Measurements from ENCODE around the gene MBOAT7. TPM values are rescaled to one million over a fixed set of nuclear protein-coding genes. Genes with fewer than 3 reads are reported as not detected.

The MBOAT7 gene
- total RNA-seq, 1 donor from 2014 or later = 13.7 TPM

DNA sequence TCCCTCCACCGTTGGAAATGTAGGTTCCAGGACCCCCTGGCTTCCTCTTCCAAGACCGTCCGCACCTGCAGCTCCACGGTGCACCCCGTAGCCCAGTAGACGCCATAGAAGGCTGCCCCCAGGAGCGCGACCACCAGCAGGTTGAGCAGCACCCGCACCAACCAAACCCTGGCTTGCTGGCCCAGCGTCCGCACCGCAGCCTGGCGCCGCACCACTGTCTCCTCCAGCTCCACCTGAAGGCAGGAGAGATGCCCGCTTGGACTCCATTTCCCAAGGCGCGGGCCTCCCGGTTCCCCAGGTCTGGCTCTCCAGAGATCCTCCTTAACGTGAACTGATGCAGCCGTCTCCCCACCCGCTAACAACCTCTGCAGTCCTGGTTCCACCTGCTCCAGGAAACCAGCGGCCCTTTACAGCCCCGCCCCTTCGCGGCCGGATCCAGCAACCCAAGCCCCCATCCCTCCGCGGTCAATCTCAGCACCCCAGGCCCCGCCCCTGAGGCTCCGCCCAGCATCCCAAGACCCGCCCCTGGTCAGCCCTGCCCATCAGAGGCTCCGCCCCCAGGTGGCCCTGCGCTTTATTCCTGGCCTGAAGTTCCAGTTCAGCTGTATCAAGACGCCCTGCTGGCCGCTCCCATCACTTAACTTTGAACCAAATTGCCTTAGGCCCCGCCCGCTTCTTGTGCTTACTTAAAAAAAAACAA is 24.9 kb downstream of the MBOAT7 start:
- no peak for DNase-seq (ENCODE audit: low spot score)

DNA sequence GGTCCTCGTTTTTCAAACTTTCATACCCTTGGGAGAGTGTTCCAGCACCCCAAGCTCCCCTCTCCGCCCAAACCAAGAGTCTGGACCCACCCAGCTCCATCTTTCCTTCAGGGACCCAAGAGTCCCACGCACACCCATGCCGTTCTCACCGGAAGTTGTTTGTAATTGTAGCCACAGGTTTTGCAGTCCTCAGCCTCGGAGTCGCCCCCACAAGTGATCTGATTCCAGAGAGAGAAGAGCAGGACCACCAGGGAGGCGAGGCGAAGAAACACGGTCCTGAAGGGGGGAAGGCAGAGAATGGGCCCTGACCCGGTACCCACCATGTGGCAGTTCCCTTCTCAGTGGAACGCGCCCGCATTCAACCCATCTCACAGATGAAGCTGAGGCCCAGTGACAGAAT is 26.5 kb downstream of the MBOAT7 start:
- no peak for DNase-seq (ENCODE audit: low spot score)

DNA sequence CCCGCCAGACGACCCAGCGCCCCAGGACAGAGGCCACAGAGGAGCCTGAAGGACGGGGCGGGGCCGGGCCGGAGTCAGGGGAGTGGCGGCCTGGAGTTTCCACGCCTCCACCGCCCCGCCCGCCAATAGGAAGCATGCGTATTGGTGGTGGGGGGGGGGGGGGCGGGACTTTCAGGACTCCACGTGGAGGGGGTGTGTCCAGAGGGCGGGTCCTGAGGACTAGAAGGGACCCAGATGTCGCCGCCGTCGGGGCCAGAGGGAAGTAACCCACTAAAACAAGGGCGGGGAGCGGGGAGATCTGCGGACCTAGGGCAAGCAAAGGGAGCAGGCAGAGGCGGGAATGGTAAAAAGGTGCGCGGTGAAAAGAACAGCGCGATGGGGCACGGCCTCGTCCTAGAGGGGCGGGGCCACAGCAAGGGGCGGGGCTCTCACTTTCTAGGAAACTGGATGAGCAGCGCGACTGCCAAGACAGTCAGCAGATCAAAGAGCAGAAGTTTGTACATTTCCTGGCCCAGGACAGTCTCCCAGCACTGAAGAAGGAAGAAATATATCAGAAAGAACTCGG is 27.1 kb downstream of the MBOAT7 start:
- DNase-seq (ENCODE audit: low spot score) = peak; percentile 58

DNA sequence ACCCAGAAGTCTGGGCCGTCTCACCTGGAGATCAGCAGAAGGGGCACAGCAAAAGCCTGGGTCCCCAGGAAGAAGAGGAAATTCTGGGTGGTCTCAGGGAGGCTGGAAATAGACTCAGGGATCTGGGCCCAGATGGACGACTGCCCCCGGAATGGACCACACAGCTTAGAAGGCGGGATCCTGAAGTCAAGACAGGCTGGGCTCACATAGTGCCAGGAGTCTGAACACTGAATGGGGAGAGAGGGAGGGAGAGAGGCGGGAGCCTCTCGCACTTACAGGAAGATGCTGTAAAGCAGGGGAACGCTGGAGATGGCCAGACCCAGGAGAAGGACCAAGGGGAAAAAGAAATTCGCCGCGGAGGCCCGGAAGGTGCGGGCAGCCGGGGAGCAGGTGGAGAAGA is 28.5 kb downstream of the MBOAT7 start:
- no peak for DNase-seq (ENCODE audit: low spot score)

DNA sequence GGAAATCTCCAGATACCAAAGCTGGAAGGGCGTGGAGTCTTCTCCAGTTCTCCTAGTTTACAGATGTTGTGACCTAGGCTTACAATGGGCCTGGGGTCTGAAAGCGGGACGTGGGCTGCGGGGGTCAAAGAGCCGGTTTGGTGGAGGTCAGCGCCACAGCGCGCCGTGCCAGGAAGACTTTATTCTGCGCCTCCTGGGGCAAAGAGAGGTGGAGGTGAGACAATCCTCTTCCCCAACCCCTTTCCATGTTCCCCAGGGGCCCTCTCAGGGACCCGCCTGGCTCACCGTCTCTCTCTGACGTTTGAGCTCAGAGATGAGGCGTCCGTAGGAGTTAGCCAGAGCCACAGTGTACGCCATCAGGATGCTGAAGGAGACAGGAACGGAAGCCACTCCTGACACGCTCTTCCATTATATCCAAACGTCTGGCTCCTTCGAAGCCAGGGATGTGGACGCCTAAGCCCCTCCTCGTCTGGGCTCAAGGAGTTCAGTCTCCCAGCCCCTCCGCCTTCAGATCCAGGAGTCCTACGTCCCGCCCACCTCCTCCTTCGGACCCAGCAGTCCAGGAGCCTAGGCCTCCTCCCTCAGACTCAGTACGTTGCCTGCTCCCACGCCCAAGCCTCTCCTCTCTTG is 29.1 kb downstream of the MBOAT7 start:
- peak; percentile 51 for DNase-seq (ENCODE audit: low spot score)

DNA sequence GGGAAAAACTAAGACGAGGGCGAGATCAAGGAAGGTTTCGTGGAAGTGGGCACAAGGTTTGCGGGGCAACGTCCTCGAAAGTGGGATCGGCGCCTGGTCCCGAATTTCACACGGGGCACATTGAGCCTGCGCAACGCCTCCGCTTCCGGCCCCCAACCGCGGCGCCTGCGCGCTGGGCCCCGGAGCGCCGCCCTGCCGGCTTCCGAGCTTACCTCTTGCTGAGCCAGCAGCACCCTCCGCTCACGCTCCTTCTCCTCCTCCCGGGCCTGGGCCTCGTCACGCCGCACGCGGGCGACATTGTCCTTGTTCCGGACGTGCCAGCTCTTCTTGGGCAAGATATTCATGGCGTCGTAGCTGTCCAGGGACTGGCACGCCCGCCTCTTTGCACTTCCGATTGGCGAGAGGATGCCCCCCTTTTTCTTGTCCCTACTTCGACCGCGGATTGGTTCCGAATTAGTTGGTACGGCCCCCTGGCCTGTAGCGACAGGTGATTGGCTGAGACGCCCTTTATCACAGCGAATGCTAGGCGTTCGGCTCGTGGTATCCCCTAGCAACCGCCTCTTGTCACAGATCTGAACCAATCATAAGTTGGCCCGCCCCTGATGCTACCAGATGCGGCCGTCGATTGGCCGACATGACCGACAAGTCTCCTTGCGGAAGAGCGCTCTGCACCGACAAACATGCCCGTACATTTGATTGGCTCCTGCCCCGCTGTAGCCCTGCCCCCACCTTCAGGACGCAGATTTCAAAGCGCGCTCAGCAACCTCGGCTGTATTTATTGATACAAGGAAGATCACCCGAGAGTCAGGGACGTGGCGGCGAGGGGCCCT is 29.8 kb downstream of the MBOAT7 start, which contains the start of gene LENG1:
LENG1 (minus strand) TSS at position 370 of the 830 bp plus-strand sequence; CDS start at position 344, 26 bp downstream.
- peak; percentile 100 for DNase-seq (ENCODE audit: low spot score)

DNA sequence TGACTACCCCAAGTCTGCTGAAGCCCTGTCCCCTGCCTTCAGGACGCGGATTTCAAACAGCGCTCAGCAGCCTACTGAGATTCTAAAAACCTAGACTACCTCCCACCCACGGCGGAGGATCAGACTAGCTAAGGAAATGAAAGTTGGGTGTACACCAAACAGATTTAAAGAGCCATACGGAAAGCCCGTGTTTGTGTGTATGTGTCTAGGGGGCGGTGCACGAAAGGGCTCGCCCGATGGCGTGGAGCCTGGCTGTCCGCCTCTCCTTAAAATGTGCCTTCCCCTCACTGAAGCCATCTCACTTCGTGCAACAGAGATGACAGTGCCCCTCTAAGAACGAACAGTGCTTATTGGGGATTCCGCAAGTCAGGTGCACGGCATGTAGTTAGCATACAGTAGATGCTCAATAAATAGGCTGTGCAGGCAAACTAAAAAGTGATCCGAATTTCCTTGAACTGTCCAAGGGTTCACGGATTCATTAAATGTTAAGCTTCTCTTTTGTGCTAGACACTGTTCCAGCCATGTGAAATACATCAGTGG is 30.5 kb downstream of the MBOAT7 start:
- peak; percentile 18 for DNase-seq (ENCODE audit: low spot score)

DNA sequence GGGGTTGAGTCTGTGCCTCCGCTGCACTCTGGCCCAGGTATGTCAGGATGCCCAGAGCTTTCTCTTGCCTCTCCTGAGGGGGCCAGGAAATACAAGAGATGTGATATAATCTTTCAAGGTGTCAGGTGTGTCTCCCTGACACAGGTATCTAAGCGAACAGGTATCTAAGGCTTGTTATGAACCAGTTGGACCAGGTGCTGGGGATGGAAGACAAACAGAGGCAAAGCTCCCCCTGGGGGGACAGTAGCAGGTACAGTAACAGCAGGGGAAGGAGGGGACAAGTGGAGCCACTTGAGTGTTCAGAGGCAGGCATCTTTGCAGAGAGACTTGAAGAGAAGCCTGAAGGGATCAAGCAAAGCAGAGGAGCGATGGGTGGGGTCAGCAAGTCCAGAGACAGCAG is 32.4 kb downstream of the MBOAT7 start:
- peak; percentile 79 for DNase-seq (ENCODE audit: low spot score)

DNA sequence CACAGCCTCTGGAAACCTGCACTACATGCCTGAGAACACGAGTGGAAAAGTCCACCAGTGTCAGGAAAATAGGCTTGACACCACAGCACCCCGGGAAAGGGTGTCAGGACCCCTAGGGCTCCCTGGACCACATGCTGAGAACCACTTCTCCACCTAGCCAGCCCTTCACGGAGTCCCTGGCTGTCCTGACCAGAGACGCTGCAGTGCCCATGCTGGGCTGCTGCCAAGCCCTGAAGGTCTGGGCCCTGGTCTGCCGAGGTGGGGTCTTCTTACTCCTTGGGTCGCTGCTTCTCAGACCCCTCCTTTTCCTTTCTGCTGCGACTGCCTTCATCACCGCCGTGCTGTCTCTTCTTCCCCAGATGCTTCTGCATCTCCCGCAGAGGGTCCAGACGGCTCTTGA is 32.9 kb downstream of the MBOAT7 start:
- DNase-seq (ENCODE audit: low spot score) = no peak

DNA sequence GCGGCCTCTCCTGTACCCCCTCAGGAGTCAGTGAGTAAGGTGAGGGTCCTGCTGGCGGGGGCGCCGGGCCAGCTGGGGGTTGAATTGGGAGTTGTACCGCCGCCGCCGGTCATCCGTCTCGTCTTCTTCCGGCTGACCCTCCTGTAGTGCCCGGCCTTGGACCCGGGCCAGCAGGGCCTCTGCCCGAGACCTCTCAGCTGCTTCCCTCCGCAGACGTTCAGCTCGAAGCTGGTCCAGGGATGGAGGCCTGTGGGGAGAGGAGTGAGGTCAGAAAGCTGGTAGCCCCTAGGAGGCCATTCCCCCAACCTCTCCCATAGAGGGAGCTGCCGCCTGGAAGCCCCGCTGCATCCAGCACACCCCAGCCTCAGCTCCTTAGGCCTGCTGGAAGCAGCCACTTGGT is 33.7 kb downstream of the MBOAT7 start:
- DNase-seq (ENCODE audit: low spot score) = no peak

DNA sequence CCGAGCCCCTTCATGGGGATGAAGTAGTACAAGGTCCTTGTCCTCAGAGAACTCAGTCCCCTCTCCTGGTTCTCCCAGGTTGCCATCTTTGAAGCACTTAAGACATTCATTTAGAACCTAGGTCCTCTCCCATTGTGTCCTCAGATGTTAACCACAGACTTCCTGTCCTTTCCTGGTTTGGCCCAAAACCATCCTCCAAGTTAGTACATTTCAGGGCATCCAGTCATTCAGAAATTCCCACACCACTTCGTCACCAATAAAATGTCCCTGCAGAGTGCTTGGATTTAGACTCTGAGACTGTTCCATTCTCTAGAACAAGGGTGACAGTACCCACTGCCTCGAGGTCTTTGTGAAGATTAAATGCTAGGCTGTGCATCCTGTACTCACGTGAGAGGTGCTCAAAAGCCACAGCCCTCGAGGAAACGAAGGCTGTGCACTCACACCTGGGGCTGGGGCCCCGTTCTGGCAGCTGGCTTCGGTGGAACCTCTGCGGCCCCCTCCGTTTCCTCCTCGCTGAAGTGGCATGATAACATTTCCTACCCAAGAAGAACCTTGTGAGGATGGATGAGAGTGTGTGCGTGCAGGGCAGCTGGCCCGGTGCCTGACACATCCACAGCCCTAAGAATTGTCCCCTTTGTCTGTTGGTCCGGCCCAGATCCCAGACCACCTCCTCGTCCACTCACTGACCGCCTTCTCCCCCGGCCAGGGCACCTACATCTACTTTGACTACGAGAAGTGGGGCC is 34.6 kb downstream of the MBOAT7 start:
- no peak for DNase-seq (ENCODE audit: low spot score)

DNA sequence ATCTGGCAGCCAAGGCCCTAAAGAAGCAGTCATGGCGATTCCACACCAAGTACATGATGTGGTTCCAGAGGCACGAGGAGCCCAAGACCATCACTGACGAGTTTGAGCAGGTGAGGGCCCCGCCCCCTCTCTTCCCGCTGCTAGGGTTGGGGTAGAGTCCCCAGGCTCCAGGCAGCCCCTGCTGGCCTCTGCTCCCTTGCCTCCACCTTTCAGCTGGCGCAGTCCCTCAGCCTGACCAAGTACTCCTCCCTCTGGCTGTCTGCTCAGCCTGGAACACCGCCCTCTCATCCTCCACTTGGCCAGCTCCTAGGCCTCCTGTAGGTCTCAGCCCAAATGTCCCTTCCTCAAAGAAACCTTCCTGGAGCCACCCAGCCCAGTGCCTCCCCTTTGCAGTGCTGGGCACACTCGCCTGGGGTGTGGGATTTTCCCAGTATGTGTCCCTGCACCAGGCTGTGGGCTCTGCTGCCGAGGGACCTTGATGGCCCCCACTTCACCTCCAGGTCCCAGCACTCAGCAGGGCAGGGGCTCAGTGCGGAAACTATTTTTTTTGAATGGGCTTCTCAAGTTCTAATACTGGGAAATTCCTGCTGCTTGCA is 35.6 kb downstream of the MBOAT7 start:
- DNase-seq (ENCODE audit: low spot score) = no peak

DNA sequence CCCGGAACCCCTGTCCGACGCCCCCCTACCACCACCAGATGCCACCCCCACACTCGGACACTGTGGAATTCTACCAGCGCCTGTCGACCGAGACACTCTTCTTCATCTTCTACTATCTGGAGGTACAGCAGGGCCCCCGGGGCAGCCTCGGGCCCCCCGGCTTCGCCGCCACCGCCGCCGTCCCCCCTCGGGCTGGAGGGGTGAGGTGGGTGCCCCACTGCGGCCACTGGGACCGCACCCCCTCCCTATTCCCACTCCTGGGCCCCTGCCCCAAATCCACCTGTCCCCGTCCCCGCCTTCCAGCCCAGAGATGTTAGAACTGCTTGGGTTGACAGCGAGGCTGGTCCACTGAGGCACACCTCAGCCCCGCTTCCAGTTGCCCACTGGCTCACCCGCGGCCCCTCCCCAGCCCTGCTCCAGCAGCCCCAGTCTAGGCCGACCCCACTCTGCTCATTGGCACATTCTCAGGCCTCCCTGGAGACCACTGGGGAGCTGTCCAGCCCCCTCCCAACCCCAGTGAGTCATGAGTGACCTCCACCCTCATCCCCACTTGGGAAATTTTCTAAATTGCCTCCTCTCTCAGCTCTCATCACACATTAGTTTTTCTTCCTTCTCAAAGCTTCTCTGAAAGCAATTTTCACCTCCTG is 36.4 kb downstream of the MBOAT7 start:
- DNase-seq (ENCODE audit: low spot score) = no peak

DNA sequence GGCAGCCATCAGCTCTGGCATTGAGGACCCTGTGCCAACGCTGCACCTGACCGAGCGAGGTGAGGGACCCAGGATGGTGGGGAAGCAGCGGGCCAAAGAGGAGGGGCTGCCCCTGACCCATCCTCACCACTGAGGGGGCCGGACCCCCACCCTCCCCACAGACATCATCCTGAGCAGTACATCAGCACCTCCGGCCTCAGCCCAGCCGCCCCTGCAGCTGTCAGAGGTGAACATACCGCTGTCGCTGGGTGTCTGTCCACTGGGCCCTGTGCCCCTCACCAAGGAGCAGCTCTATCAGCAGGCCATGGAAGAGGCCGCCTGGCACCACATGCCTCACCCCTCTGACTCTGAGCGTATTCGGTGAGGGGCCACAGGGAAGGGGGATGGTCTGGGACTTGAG is 37.1 kb downstream of the MBOAT7 start:
- no peak for DNase-seq (ENCODE audit: low spot score)

DNA sequence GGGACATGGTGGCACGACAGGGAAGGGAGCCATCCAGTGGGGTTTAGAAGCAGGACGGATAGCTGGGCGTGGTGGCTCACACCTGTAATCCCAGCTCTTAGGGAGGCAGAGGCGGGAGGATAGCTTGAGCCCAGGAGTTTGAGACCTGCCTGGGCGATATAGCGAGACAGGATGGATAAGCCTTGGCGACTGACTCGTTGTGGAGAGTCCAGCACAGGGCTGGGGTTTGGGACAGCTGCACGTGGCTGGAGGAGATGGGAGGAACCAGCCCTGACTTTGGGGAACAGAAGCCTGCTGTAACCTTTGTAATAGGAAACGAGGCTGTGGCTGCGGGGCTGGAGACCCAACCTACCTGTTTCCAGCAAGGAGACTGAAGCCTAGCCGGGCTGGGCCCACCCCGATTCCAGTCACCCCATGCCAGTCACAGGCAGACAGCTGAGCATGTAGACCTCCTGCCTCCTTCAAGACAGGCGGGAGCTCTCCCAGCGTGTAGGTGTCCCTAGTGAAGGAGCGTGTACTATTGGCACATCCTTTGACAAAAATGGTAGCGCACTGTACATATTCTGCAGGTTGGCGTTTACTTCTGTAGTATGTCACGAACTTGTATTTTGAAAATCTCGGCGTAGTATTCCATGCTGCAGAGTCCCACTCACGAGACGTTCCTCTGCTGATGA is 37.9 kb downstream of the MBOAT7 start:
- no peak for DNase-seq (ENCODE audit: low spot score)

DNA sequence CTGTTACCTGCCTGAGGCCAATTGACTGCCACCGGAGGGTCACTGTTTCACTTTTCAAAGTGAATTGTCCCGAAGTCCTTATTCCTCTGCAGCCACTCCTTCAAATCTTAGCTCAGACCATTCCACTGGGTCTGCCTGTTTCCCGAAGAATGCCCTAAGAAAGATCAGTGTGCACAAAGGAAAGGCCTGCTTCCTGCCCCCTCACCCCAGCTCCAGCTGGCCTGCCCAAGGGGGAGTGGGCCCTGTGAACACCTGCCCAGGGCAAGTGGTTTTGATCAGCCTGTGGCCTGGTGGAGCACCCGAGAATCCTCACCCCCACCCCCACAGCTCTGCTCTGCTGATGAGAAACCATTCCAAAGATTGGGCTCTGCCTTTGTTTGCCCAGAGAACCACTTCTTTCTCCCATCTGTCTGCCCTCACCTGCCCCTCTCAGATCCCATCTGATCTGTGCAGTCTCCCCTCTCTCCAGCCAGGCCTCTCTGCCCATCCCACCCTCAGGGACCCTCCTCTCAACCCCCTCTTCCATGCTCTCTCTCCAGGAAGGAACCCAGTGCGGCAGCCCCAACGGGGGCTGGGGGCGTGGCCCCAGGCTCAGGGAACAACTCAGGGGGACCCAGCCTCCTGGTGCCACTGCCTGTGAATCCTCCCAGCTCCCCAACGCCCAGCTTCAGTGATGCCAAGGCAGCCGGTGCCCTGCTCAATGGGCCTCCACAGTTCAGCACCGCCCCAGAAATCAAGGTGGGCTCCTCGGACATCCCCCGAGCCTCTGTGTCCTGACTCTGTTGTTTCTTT is 40.2 kb downstream of the MBOAT7 start:
- no peak for DNase-seq (ENCODE audit: low spot score)

DNA sequence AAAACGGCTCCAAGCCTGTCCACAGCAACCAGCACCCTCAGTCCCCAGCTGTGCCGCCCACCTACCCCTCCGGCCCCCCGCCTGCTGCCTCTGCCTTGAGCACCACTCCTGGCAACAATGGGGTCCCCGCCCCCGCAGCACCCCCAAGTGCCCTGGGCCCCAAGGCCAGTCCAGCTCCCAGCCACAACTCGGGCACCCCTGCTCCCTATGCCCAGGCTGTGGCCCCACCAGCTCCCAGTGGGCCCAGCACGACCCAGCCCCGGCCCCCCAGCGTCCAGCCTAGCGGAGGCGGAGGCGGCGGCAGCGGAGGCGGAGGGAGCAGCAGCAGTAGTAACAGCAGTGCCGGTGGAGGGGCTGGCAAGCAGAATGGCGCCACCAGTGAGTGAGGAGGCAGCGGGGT is 41.2 kb downstream of the MBOAT7 start:
- DNase-seq (ENCODE audit: low spot score) = no peak

DNA sequence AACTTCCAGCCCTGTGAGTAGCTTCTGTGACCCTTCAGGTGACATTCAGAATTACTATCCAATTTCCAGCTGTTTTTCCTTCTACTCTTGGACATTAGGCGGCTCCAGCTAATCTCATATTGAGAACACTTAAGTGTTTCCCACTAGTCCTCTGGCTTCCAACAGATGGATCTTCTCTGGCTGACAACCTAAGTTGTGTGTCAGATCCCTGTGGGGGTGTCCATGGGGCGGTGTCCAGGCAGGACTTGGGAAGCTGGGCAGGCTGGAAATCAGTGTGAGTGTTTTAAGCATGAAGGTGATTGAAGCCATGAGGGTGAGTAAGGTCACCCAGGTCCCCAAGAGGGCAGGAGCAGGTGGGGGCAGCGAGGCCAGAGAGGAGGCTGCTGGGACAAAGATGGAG is 41.7 kb downstream of the MBOAT7 start:
- DNase-seq (ENCODE audit: low spot score) = no peak

Data from umbilical cord (tissue), 2 donors.